OCI-LY3 (cell line): ENCODE measurements around the gene SFT2D3.

Experiments
- CTCF ChIP-seq: fragments of 200-600, 300-600 bp; sonication (generic); IDR thresholded peaks from 2 replicates; pipeline ENCODE4 v1.5.1; 2014; ENCODE audit warnings: antibody characterized with exemption, low read length, low read depth
- EZH2phosphoT487 ChIP-seq: fragments of 200-600 bp; shearing (Covaris generic); IDR thresholded peaks from 2 replicates; pipeline ENCODE4 v1.6.1; 2018; ENCODE audit warnings: antibody characterized with exemption, mixed run types, low read depth

GRCh38 chr2:127659408-127660290 lies 41.6 kb upstream of the SFT2D3 start:
- TF ChIP-seq CTCF = no peak
- TF ChIP-seq EZH2phosphoT487 = no peak
